Measurements from ENCODE around the gene CDH23.

The CDH23 gene

DNA sequence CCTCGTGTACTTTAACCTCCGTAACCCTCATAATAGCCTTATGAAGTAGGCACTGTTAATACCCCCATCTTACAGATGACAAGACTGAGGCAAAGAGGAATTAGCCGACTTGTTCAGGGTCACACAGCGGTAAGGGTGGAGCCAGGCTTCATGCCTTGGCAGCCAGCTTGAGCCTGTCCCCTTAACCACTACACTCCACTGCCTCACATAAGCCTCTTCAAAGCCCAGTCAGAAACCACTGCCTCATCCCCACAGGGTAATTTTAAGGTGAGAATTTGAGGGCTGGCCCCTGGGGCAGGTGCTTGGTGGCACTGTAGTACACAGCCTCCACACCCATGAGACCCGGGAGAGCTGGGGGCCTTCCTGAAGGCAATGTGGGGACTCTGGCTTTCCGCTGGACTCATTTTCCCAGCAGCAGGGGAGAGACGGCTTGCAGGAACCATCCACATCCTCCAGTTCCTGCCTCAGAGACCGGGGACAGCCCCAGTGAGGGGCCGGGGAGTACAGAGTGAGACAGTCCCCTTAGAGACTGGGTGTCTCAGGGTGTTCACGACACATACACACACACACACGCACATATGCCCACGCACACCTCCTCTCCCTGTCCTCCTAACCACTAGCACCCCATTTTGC lies 330.5 kb downstream of the CDH23 start:
- no peak overlapping the region for H3K4me3 ChIP-seq (ENCODE audit: severe bottlenecking)
- no peak for ATAC-seq (ENCODE audit: low read depth)
- peak overlapping the region; percentile 26 for H3K27ac ChIP-seq (ENCODE audit: poor library complexity, severe bottlenecking)

DNA sequence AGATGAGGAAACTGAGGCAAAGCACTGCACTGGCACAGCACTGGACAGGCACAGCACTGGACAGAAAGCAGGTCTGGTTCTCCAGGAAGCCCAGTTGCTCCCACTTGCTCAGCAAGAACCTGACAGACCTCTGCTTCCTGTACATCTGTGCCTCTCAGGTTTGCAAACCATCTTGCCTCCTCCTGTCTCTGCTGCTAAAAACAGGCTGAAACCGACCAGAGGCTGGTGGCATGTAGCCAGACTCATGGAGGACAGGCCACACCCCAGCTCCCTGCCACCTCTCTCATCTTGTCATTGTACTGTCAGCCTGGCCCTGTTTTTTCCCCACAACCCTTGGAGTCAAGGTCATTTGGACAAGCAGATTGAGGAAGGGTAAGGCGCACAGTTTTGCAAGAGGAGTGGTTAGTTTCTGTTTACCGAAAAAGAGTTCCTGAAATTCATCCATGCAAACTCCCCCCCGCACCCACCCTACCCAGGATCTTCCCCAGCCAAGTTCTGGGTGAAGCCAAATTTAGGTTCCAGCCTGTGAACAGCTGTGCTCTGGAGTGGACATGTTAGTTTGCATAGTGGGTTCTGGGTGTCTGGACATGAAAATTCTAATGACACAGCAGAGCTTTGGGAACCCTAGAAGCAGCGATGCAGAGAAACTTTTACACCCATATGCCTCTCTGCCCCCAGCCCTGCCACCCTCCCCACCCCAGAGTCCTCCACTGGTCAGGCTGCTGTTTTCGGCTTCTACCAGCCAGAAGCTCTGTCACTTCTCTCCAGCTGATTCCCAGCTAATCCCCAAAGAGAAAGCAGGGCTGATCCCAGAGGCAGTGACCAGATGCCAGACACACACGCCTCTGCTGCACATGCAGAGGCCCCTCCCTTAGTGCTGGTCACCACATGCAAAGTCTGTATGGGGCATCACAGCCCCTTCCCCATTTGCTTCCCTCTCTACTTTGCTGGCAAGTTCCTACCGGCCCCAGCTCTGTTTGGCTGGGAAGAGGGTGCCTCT lies 331.3 kb downstream of the CDH23 start:
- Histone ChIP-seq H3K4me3 (ENCODE audit: severe bottlenecking) (no peak overlapping the region), H3K27ac (ENCODE audit: poor library complexity, severe bottlenecking) (peak overlapping the region; percentile 26), H3K4me1 (ENCODE audit: insufficient read depth, poor library complexity, severe bottlenecking) (peaks cover 30% of the 10 kb centered on the region), H3K27me3 (ENCODE audit: insufficient read depth, poor library complexity, severe bottlenecking) (no peaks in the 10 kb centered on the region), H3K9me3 (ENCODE audit: severe bottlenecking) (no peaks in the 10 kb centered on the region), H3K36me3 (ENCODE audit: low read depth) (no peaks in the 10 kb centered on the region)
- TF ChIP-seq, protein P1, sequence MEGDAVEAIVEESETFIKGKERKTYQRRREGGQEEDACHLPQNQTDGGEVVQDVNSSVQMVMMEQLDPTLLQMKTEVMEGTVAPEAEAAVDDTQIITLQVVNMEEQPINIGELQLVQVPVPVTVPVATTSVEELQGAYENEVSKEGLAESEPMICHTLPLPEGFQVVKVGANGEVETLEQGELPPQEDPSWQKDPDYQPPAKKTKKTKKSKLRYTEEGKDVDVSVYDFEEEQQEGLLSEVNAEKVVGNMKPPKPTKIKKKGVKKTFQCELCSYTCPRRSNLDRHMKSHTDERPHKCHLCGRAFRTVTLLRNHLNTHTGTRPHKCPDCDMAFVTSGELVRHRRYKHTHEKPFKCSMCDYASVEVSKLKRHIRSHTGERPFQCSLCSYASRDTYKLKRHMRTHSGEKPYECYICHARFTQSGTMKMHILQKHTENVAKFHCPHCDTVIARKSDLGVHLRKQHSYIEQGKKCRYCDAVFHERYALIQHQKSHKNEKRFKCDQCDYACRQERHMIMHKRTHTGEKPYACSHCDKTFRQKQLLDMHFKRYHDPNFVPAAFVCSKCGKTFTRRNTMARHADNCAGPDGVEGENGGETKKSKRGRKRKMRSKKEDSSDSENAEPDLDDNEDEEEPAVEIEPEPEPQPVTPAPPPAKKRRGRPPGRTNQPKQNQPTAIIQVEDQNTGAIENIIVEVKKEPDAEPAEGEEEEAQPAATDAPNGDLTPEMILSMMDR (IDR thresholded peaks at IDR 0.05; ENCODE audit: poor library complexity, severe bottlenecking), result no peak
- ATAC-seq (ENCODE audit: low read depth) (peak; percentile 13; the same call in 1 of the 3 replicates), DNase-seq (ENCODE audit: low spot score) (no peak)

More for the DNA sequence above, 330.5 kb downstream of the CDH23 start:
- H3K4me1 ChIP-seq (ENCODE audit: insufficient read depth, poor library complexity, severe bottlenecking), result peaks cover 30% of the 10 kb centered on the region
- no peak for DNase-seq (ENCODE audit: low spot score)
- H3K9me3 ChIP-seq (ENCODE audit: severe bottlenecking), result no peaks in the 10 kb centered on the region
- H3K27me3 ChIP-seq (ENCODE audit: insufficient read depth, poor library complexity, severe bottlenecking), result no peaks in the 10 kb centered on the region
- TF ChIP-seq, protein P1 (IDR thresholded peaks at IDR 0.05; ENCODE audit: poor library complexity, severe bottlenecking), result no peak
- H3K36me3 ChIP-seq (ENCODE audit: low read depth), result no peaks in the 10 kb centered on the region

DNA sequence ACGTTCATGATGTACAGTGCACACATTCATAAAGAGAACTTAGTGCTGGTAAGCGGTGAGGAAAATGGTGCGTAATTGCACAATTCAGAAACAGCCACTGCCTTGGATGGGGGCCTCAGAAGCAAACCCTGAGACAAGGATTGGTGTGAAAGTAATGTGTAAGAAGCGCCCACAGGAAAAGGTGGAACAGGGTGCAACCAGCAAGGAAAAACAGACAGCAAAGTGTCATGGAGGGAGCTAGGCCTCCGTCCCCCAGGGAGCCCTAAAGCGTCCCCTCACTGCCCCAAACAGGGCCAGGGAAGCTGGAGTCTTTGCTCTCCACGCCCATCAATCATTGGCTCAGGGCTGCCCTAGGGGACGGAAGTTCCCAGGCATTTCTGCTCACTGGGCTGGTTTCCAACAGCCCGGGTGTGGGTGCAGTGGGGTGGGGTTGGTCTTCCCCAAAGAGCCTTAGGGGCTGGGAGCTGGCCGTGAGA lies 332.5 kb downstream of the CDH23 start:
- Histone ChIP-seq H3K36me3 (ENCODE audit: low read depth) (no peaks in the 10 kb centered on the region), H3K4me1 (ENCODE audit: insufficient read depth, poor library complexity, severe bottlenecking) (peaks cover 30% of the 10 kb centered on the region), H3K9me3 (ENCODE audit: severe bottlenecking) (no peaks in the 10 kb centered on the region), H3K27ac (ENCODE audit: poor library complexity, severe bottlenecking) (peak overlapping the region; percentile 26), H3K27me3 (ENCODE audit: insufficient read depth, poor library complexity, severe bottlenecking) (no peaks in the 10 kb centered on the region), H3K4me3 (ENCODE audit: severe bottlenecking) (no peak overlapping the region)
- TF ChIP-seq, protein P1 (IDR thresholded peaks at IDR 0.05; ENCODE audit: poor library complexity, severe bottlenecking), result no peak
- DNase-seq (ENCODE audit: low spot score), result peak; percentile 83
- peak; percentile 78 for ATAC-seq (ENCODE audit: low read depth)

DNA sequence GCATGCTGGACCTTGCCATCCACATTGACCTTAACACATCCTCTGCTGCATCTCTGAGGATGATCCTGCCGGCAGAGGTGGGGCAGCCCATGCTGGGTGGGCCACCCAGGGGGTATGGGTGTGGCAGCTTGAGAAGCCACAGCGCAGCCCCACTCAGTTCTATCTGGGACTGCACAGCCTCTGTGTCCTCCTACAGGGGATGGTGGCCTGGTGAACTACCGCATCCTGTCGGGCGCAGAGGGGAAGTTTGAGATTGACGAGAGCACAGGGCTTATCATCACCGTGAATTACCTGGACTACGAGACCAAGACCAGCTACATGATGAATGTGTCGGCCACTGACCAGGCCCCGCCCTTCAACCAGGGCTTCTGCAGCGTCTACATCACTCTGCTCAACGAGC lies 335.1 kb downstream of the CDH23 start:
- ATAC-seq (ENCODE audit: low read depth), result no peak
- no peak for DNase-seq (ENCODE audit: low spot score)
- Histone ChIP-seq H3K27me3 (ENCODE audit: insufficient read depth, poor library complexity, severe bottlenecking) (no peaks in the 10 kb centered on the region), H3K36me3 (ENCODE audit: low read depth) (no peaks in the 10 kb centered on the region), H3K4me1 (ENCODE audit: insufficient read depth, poor library complexity, severe bottlenecking) (peaks cover 30% of the 10 kb centered on the region), H3K27ac (ENCODE audit: poor library complexity, severe bottlenecking) (no peak overlapping the region), H3K4me3 (ENCODE audit: severe bottlenecking) (no peak overlapping the region), H3K9me3 (ENCODE audit: severe bottlenecking) (no peaks in the 10 kb centered on the region)
- TF ChIP-seq, protein P1 (IDR thresholded peaks at IDR 0.05; ENCODE audit: poor library complexity, severe bottlenecking), result no peak
